Measurements from ENCODE around the gene ACLY. TPM values are rescaled to one million over a fixed set of nuclear protein-coding genes. Genes with fewer than 3 reads are reported as not detected.
A peak's percentile ranks its signal among the peaks of the same experiment; 100 is the strongest.

Gene ACLY
- total and polyA plus RNA-seq, 2 experiments from 2014 or later = 89.2 to 96.3 TPM

GRCh38 chr17:41821776-41822175 is 97.0 kb downstream of the ACLY start:
- H3K27me3 ChIP-seq = no peaks in the 10 kb centered on the region
- DNase-seq (ENCODE audit: low read depth in 1 of 2, low spot score in 1 of 2) = no peak
- H3K4me1 ChIP-seq (ENCODE audit: low read depth) = no peaks in the 10 kb centered on the region
- H3K36me3 ChIP-seq = peaks cover 14% of the 10 kb centered on the region
- TF ChIP-seq CTCF (IDR thresholded peaks at IDR 0.05; ENCODE audit: low read depth, low read length) = no peak
- H3K9me3 ChIP-seq (ENCODE audit: low read depth) = no peaks in the 10 kb centered on the region
- H3K4me3 ChIP-seq = no peak overlapping the region
- peak overlapping the region; percentile 47 for H3K27ac ChIP-seq

- Histone ChIP-seq H3K9me3 (ENCODE audit: low read depth) (no peaks in the 10 kb centered on the region), H3K4me3 (no peak overlapping the region), H3K27me3 (no peaks in the 10 kb centered on the region), H3K4me1 (ENCODE audit: low read depth) (peaks cover 10% of the 10 kb centered on the region), H3K27ac (no peak overlapping the region), H3K36me3 (peaks cover 12% of the 10 kb centered on the region)
- TF ChIP-seq CTCF (IDR thresholded peaks at IDR 0.05; ENCODE audit: low read depth, low read length) = no peak
- DNase-seq (ENCODE audit: low read depth in 1 of 2, low spot score in 1 of 2) = no peak
Observed at GRCh38 chr17:41818024-41818423, 100.7 kb downstream of the ACLY start.

Other genes with a start within 250 kb of the ACLY start
- 153 and 285 TPM in 2 replicates for gene EIF1, start 230.1 kb downstream of the ACLY start, total RNA-seq
- gene EIF1, start 230.1 kb downstream of the ACLY start, polyA plus RNA-seq = 726 and 784 TPM in 2 replicates
- gene GAST, start 206.6 kb downstream of the ACLY start, total RNA-seq = not detected in 2 replicates
- gene GAST, start 206.6 kb downstream of the ACLY start, polyA plus RNA-seq = not detected in 2 replicates
- 0.98 and 1.8 TPM in 2 replicates for gene HAP1, start 184.3 kb downstream of the ACLY start, total RNA-seq
- gene HAP1, start 184.3 kb downstream of the ACLY start, polyA plus RNA-seq = 0.80 and 2.1 TPM in 2 replicates
- 296 and 359 TPM in 2 replicates for gene JUP, start 132.2 kb downstream of the ACLY start, total RNA-seq
- 160 and 206 TPM in 2 replicates for gene JUP, start 132.2 kb downstream of the ACLY start, polyA plus RNA-seq
- 118 and 153 TPM in 2 replicates for gene P3H4, start 107.0 kb downstream of the ACLY start, total RNA-seq
- gene P3H4, start 107.0 kb downstream of the ACLY start, polyA plus RNA-seq = 137 and 138 TPM in 2 replicates
- gene FKBP10, start 105.9 kb downstream of the ACLY start, total RNA-seq = 265 and 336 TPM in 2 replicates
- gene FKBP10, start 105.9 kb downstream of the ACLY start, polyA plus RNA-seq = 113 and 165 TPM in 2 replicates
- 164 and 190 TPM in 2 replicates for gene NT5C3B, start 82.7 kb downstream of the ACLY start, total RNA-seq
- 221 and 222 TPM in 2 replicates for gene NT5C3B, start 82.7 kb downstream of the ACLY start, polyA plus RNA-seq
- 0.36 TPM in 1 of 2 replicates, not detected in the other for gene KLHL10, start 81.1 kb downstream of the ACLY start, total RNA-seq
- 0.14 TPM in 1 of 2 replicates, not detected in the other for gene KLHL10, start 81.1 kb downstream of the ACLY start, polyA plus RNA-seq
- 26.5 and 29.2 TPM in 2 replicates for gene KLHL11, start 53.5 kb downstream of the ACLY start, total RNA-seq
- gene KLHL11, start 53.5 kb downstream of the ACLY start, polyA plus RNA-seq = 21.3 and 22.6 TPM in 2 replicates
- gene ODAD4, start 11.7 kb upstream of the ACLY start, total RNA-seq = 2.6 and 4.5 TPM in 2 replicates
- 3.2 and 8.0 TPM in 2 replicates for gene ODAD4, start 11.7 kb upstream of the ACLY start, polyA plus RNA-seq
- gene CNP, start 47.8 kb upstream of the ACLY start, total RNA-seq = 69.0 and 70.0 TPM in 2 replicates
- gene CNP, start 47.8 kb upstream of the ACLY start, polyA plus RNA-seq = 79.4 and 82.8 TPM in 2 replicates
- gene DNAJC7, start 98.5 kb upstream of the ACLY start, total RNA-seq = 66.6 and 79.2 TPM in 2 replicates
- gene DNAJC7, start 98.5 kb upstream of the ACLY start, polyA plus RNA-seq = 83.8 and 90.0 TPM in 2 replicates
- gene NKIRAS2, start 101.1 kb upstream of the ACLY start, total RNA-seq = 113 and 125 TPM in 2 replicates
- gene NKIRAS2, start 101.1 kb upstream of the ACLY start, polyA plus RNA-seq = 98.2 and 107 TPM in 2 replicates
- gene C17orf113, start 131.7 kb upstream of the ACLY start, total RNA-seq = 6.2 and 7.6 TPM in 2 replicates
- gene C17orf113, start 131.7 kb upstream of the ACLY start, polyA plus RNA-seq = 4.5 and 4.7 TPM in 2 replicates
- 1.7 and 2.1 TPM in 2 replicates for gene ZNF385C, start 179.5 kb upstream of the ACLY start, total RNA-seq
- 3.0 and 3.9 TPM in 2 replicates for gene ZNF385C, start 179.5 kb upstream of the ACLY start, polyA plus RNA-seq
- 0.42 and 1.2 TPM in 2 replicates for gene DHX58, start 193.8 kb upstream of the ACLY start, total RNA-seq
- gene DHX58, start 193.8 kb upstream of the ACLY start, polyA plus RNA-seq = not detected in 2 replicates
- gene KAT2A, start 202.4 kb upstream of the ACLY start, total RNA-seq = 38.2 and 76.9 TPM in 2 replicates
- 89.0 and 121 TPM in 2 replicates for gene KAT2A, start 202.4 kb upstream of the ACLY start, polyA plus RNA-seq
- gene HSPB9, start 203.9 kb upstream of the ACLY start, total RNA-seq = 0.06 and 0.67 TPM in 2 replicates
- 0.51 and 0.52 TPM in 2 replicates for gene HSPB9, start 203.9 kb upstream of the ACLY start, polyA plus RNA-seq
- 41.8 and 53.8 TPM in 2 replicates for gene RAB5C, start 236.0 kb upstream of the ACLY start, total RNA-seq
- gene RAB5C, start 236.0 kb upstream of the ACLY start, polyA plus RNA-seq = 44.8 and 65.1 TPM in 2 replicates